Neural progenitor cell (in vitro differentiated cells): ENCODE measurements around the gene FOXO6. TPM values are rescaled to one million over a fixed set of nuclear protein-coding genes. Genes with fewer than 3 reads are reported as not detected.
A peak's percentile ranks its signal among the peaks of the same experiment; 100 is the strongest.

Experiments used
- DNase-seq: peaks from one replicate; pipeline ENCODE4 v3.0.0-alpha.2; 2016; ENCODE audit warnings: low spot score
- H2AFZ ChIP-seq: fragments of 200-600 bp; sonication (generic); replicated peaks from 2 replicates; pipeline ENCODE4 v1.6.1; 2016; ENCODE audit warnings: antibody characterized with exemption
- H3F3A ChIP-seq: fragments of 200-600 bp; sonication (generic); 2 replicates; pipeline ENCODE4 v1.6.1; 2016; ENCODE audit warnings: antibody characterized with exemption, low read depth
- H3K27ac ChIP-seq: fragments of 200-600 bp; sonication (generic); 2 replicates; pipeline ENCODE4 v1.5.1; 2016; ENCODE audit warnings: mild to moderate bottlenecking
- H3K27me3 ChIP-seq: fragments of 200-600 bp; sonication (generic); 2 replicates; pipeline ENCODE4 v1.6.1; 2016; ENCODE audit warnings: mild to moderate bottlenecking, moderate library complexity
- H3K36me3 ChIP-seq: fragments of 200-600 bp; sonication (generic); 2 replicates; pipeline ENCODE4 v1.5.1; 2016
- H3K4me1 ChIP-seq: fragments of 200-600 bp; sonication (generic); 2 replicates; pipeline ENCODE4 v1.6.1; 2016; ENCODE audit warnings: mixed run types
- H3K4me2 ChIP-seq: fragments of 200-600 bp; sonication (generic); 2 replicates; pipeline ENCODE4 v1.6.1; 2016
- H3K4me3 ChIP-seq: fragments of 200-600 bp; sonication (generic); 2 replicates; pipeline ENCODE4 v1.5.1; 2016
- H3K79me2 ChIP-seq: fragments of 200-600 bp; sonication (generic); 2 replicates; pipeline ENCODE4 v1.6.1; 2016; ENCODE audit warnings: low read depth
- H3K9ac ChIP-seq: fragments of 200-600 bp; sonication (generic); 2 replicates; pipeline ENCODE4 v1.6.1; 2016
- H3K9me3 ChIP-seq: fragments of 200-600 bp; sonication (generic); 2 replicates; pipeline ENCODE4 v1.5.1; 2016; ENCODE audit warnings: low read depth
- H4K20me1 ChIP-seq: fragments of 200-600 bp; sonication (generic); 2 replicates; pipeline ENCODE4 v1.6.1; 2016; ENCODE audit warnings: low read depth
- H3K27ac Mint-ChIP-seq: 3 replicates; pipeline ENCODE4 v1.8.0; 2021; ENCODE audit warnings: mixed read lengths
- H3K27me3 Mint-ChIP-seq: 2 replicates; pipeline ENCODE4 v1.8.0; 2022; ENCODE audit warnings: low read depth, mild to moderate bottlenecking, inconsistent platforms, moderate library complexity, mixed read lengths; ENCODE audit not compliant: insufficient read depth
- H3K36me3 Mint-ChIP-seq: 3 replicates; pipeline ENCODE4 v1.8.0; 2021; ENCODE audit warnings: mixed read lengths
- H3K4me1 Mint-ChIP-seq: 3 replicates; pipeline ENCODE4 v1.8.0; 2021; ENCODE audit warnings: mixed read lengths
- H3K4me3 Mint-ChIP-seq: 3 replicates; pipeline ENCODE4 v1.8.0; 2021; ENCODE audit warnings: mild to moderate bottlenecking, moderate library complexity, mixed read lengths
- H3K9me3 Mint-ChIP-seq: 3 replicates; pipeline ENCODE4 v1.8.0; 2020; ENCODE audit warnings: mixed read lengths
- CTCF ChIP-seq: fragments of 200-600 bp; sonication (generic); IDR thresholded peaks from 2 replicates; pipeline ENCODE4 v1.5.1; 2017; ENCODE audit warnings: antibody characterized with exemption, mild to moderate bottlenecking
- EZH2 ChIP-seq: fragments of 200-600 bp; sonication (generic); IDR thresholded peaks from 2 replicates; pipeline ENCODE4 v1.6.1; 2017; ENCODE audit warnings: antibody characterized with exemption, mild to moderate bottlenecking, moderate library complexity
- EZH2phosphoT487 ChIP-seq: fragments of 200-600 bp; sonication (generic); IDR thresholded peaks from 2 replicates; pipeline ENCODE4 v1.6.1; 2017; ENCODE audit warnings: antibody characterized with exemption
- total RNA-seq: library from RNA; depleted of rRNA; stranded (reverse); fragments of >200 nt; gene quantifications from 2 replicates; pipeline ENCODE4 v1.2.3, GENCODE V29; 2015; ENCODE audit warnings: low replicate concordance

Gene FOXO6
- total RNA-seq, 1 donor from 2014 or later, result not detected

DNA sequence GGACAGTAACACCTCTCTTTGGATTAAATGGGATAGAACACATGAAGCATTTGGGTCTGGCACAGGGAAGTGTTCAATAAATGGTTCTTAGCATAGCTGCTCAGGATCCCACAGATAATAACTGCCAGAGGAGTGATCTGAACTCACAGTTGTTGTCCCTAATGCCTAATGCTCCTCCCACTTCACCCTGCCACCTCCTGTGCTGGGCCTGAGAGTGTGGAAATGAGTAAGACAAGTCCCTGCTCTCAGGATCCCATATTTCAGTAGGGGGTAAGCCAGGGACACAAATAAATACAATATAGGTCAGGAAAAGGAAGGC lies 19.9 kb upstream of the FOXO6 start:
- TF ChIP-seq EZH2 (no peak), CTCF (no peak), EZH2phosphoT487 (no peak)
- H3K4me3 ChIP-seq, result no peak overlapping the region
- Mint-ChIP-seq H3K4me3 (no peak overlapping the region), H3K27me3 (peaks cover 2% of the 10 kb centered on the region), H3K27ac (no peak overlapping the region), H3K9me3 (peaks cover 10% of the 10 kb centered on the region), H3K4me1 (peaks cover 7% of the 10 kb centered on the region), H3K36me3 (no peaks in the 10 kb centered on the region)
- H3K9me3 ChIP-seq, result peaks cover 6% of the 10 kb centered on the region
- no peaks in the 10 kb centered on the region for H4K20me1 ChIP-seq
- H3K79me2 ChIP-seq, result no peaks in the 10 kb centered on the region
- H3K9ac ChIP-seq, result no peak overlapping the region
- H3K36me3 ChIP-seq, result no peaks in the 10 kb centered on the region
- H3F3A ChIP-seq, result peaks cover 7% of the 10 kb centered on the region
- no peaks in the 10 kb centered on the region for H3K4me1 ChIP-seq
- no peak overlapping the region for H2AFZ ChIP-seq
- DNase-seq, result peak; percentile 2
- H3K4me2 ChIP-seq, result no peak overlapping the region
- H3K27ac ChIP-seq, result no peak overlapping the region
- peaks cover 4% of the 10 kb centered on the region for H3K27me3 ChIP-seq

- H3K4me3 Mint-ChIP-seq, result no peak overlapping the region
- no peak overlapping the region for H3K4me2 ChIP-seq
- no peaks in the 10 kb centered on the region for H4K20me1 ChIP-seq
- TF ChIP-seq EZH2 (no peak), EZH2phosphoT487 (no peak), CTCF (no peak)
- DNase-seq, result peak; percentile 42
- no peak overlapping the region for H3K27ac ChIP-seq
- no peaks in the 10 kb centered on the region for H3K36me3 Mint-ChIP-seq
- H3K27me3 Mint-ChIP-seq, result peaks cover under 1% of the 10 kb centered on the region
- H3F3A ChIP-seq, result peaks cover 7% of the 10 kb centered on the region
- H3K79me2 ChIP-seq, result no peaks in the 10 kb centered on the region
- H3K36me3 ChIP-seq, result no peaks in the 10 kb centered on the region
- peaks cover 6% of the 10 kb centered on the region for H3K9me3 ChIP-seq
- peaks cover 10% of the 10 kb centered on the region for H3K9me3 Mint-ChIP-seq
- H3K4me3 ChIP-seq, result no peak overlapping the region
- peaks cover 4% of the 10 kb centered on the region for H3K27me3 ChIP-seq
- H3K4me1 ChIP-seq, result no peaks in the 10 kb centered on the region
- H3K9ac ChIP-seq, result no peak overlapping the region
- H2AFZ ChIP-seq, result no peak overlapping the region
- no peak overlapping the region for H3K27ac Mint-ChIP-seq
- peaks cover 7% of the 10 kb centered on the region for H3K4me1 Mint-ChIP-seq
Observed at GRCh38 chr1:41341772-41342562, 19.3 kb upstream of the FOXO6 start.

GRCh38 chr1:41342774-41343355 lies 18.4 kb upstream of the FOXO6 start:
- H2AFZ ChIP-seq, result no peak overlapping the region
- no peak for DNase-seq
- no peak for TF ChIP-seq EZH2
- TF ChIP-seq CTCF, result no peak
- TF ChIP-seq EZH2phosphoT487, result no peak
- no peak overlapping the region for H3K27ac ChIP-seq
- H3K9me3 Mint-ChIP-seq, result peaks cover 10% of the 10 kb centered on the region
- H3K4me1 Mint-ChIP-seq, result peaks cover 7% of the 10 kb centered on the region
- no peaks in the 10 kb centered on the region for H4K20me1 ChIP-seq
- H3K4me3 Mint-ChIP-seq, result peak overlapping the region; percentile 61
- no peaks in the 10 kb centered on the region for H3K27me3 Mint-ChIP-seq
- peaks cover 2% of the 10 kb centered on the region for H3K27me3 ChIP-seq
- no peaks in the 10 kb centered on the region for H3K4me1 ChIP-seq
- H3K9me3 ChIP-seq, result peaks cover 6% of the 10 kb centered on the region
- no peak overlapping the region for H3K27ac Mint-ChIP-seq
- H3K36me3 Mint-ChIP-seq, result no peaks in the 10 kb centered on the region
- no peak overlapping the region for H3K4me3 ChIP-seq
- no peaks in the 10 kb centered on the region for H3K79me2 ChIP-seq
- peaks cover 7% of the 10 kb centered on the region for H3F3A ChIP-seq
- H3K36me3 ChIP-seq, result no peaks in the 10 kb centered on the region
- H3K9ac ChIP-seq, result no peak overlapping the region
- no peak overlapping the region for H3K4me2 ChIP-seq
